Left forelimb (tissue), 1 donor: ENCODE measurements around the gene MEGF11.

ENCODE experiments used
- DNase-seq: peaks from one replicate; pipeline ENCODE4 v3.0.0-alpha.2; 2018; ENCODE audit warnings: low spot score

The MEGF11 gene

GRCh38 chr15:66253418-66254088 is at the start of gene MEGF11:
Gene MEGF11, minus strand, starts transcription at chr15:66253750. Its CDS starts 125,347 bp downstream, at chr15:66128403.
- no peak for DNase-seq

GRCh38 chr15:66302489-66303278 is 49.1 kb upstream of the MEGF11 start:
- no peak for DNase-seq

- DNase-seq = peak; percentile 71
Observed at GRCh38 chr15:66298803-66299251, 45.3 kb upstream of the MEGF11 start.

GRCh38 chr15:66296186-66296585 is 42.6 kb upstream of the MEGF11 start:
- DNase-seq = no peak

GRCh38 chr15:66294932-66295235 is 41.3 kb upstream of the MEGF11 start:
- no peak for DNase-seq

GRCh38 chr15:66294157-66294931 is 40.8 kb upstream of the MEGF11 start:
- DNase-seq = no peak

- DNase-seq = peak; percentile 83
Observed at GRCh38 chr15:66293419-66294156, 40.0 kb upstream of the MEGF11 start, which contains the start of gene DIS3L. Gene DIS3L, plus strand, starts transcription at chr15:66293568. Its CDS starts 29 bp downstream, at chr15:66293597.

- DNase-seq = no peak
Observed at GRCh38 chr15:66292571-66293418, 39.2 kb upstream of the MEGF11 start.

- no peak for DNase-seq
Observed at GRCh38 chr15:66291816-66292570, 38.4 kb upstream of the MEGF11 start.

GRCh38 chr15:66290518-66290917 is 37.0 kb upstream of the MEGF11 start:
- DNase-seq = no peak

- DNase-seq = no peak
Observed at GRCh38 chr15:66290007-66290406, 36.5 kb upstream of the MEGF11 start.

- no peak for DNase-seq
Observed at GRCh38 chr15:66288551-66289185, 35.1 kb upstream of the MEGF11 start.

- no peak for DNase-seq
Observed at GRCh38 chr15:66288093-66288492, 34.5 kb upstream of the MEGF11 start.

- no peak for DNase-seq
Observed at GRCh38 chr15:66287461-66288057, 34.0 kb upstream of the MEGF11 start.

GRCh38 chr15:66285533-66286280 is 32.2 kb upstream of the MEGF11 start:
- DNase-seq = no peak

- DNase-seq = no peak
Observed at GRCh38 chr15:66284271-66284670, 30.7 kb upstream of the MEGF11 start.

- no peak for DNase-seq
Observed at GRCh38 chr15:66278671-66279070, 25.1 kb upstream of the MEGF11 start.

GRCh38 chr15:66278056-66278455 is 24.5 kb upstream of the MEGF11 start:
- DNase-seq = no peak

GRCh38 chr15:66276546-66276945 is 23.0 kb upstream of the MEGF11 start:
- DNase-seq = no peak
